Measurements from ENCODE around the gene TRMT112.

The TRMT112 gene

GRCh38 chr11:64317325-64317960 lies at the start of gene TRMT112:
Gene TRMT112, minus strand, starts transcription at chr11:64317559. Its CDS starts 33 bp downstream, at chr11:64317526.
- peak; percentile 96 for DNase-seq

- no peak for DNase-seq
Observed at GRCh38 chr11:64366751-64367150, 49.4 kb upstream of the TRMT112 start.

- DNase-seq, result no peak
Observed at GRCh38 chr11:64364911-64365310, 47.6 kb upstream of the TRMT112 start.

DNA sequence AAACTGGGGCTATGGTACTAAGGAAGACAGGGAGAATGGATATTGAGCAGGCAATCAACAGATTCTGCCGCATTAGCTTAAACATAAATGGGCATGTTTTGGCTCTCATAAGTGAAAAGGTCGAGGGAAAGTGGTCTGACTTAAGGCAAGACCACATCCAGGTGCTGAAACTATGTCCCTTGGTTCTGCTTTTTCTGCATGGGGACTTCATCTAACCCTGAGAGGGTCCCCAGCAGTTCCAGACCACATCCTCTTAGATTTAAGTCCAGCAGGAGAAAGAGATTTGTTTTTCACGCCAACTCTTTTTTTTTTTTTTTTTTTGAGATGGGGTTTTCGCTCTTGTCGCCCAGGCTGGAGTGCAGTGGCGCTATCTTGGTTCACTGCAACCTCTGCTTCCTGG lies 47.1 kb upstream of the TRMT112 start:
- DNase-seq, result no peak

DNA sequence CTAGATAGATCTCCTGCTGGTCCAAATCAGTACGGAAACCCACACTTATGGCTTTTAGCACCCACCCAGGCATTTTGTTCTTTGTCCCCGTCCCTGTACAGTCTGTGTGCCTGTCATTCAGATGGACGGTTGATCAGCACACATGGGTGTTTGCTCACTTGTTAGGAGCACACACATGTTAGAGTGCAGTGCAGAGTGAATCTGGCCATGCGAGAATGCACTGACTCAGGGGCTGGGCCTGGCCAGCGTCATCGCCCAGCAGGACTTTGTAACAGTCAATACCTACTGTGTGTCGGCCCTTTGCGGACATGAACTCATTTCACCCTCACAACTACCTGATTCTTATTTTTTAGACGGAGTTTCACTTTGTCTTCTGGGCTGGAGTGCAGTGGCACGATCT lies 45.0 kb upstream of the TRMT112 start:
- DNase-seq, result no peak

GRCh38 chr11:64361659-64362058 lies 44.3 kb upstream of the TRMT112 start:
- no peak for DNase-seq

DNA sequence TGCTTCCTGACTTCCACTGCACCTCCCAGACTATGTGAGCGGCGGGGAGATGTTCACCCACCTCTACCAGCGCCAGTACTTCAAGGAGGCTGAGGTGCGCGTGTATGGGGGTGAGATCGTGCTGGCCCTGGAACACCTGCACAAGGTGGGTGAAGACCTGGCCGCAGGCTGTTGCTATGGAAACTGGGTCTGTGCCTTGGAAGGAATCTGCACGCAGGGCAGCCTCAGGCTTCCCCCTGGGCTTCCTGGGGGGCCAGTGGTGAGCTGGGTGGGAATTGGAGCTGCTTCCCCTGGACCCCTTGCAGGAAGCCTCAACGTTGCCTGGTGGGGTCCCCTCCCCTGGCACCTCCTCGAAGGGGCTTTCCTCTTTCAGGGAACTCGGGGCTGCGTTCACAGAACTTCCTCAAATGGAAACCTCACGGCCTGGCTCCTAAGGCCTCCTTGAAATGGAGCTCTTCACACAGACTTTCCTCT lies 43.1 kb upstream of the TRMT112 start:
- DNase-seq, result no peak

GRCh38 chr11:64359712-64360445 lies 42.5 kb upstream of the TRMT112 start:
- DNase-seq, result no peak

- peak; percentile 73 for DNase-seq
Observed at GRCh38 chr11:64358907-64359711, 41.8 kb upstream of the TRMT112 start, which contains the start of gene RPS6KA4. Gene RPS6KA4, plus strand, starts transcription at chr11:64359162. Its CDS starts 74 bp downstream, at chr11:64359236.

- DNase-seq, result no peak
Observed at GRCh38 chr11:64358536-64358906, 41.2 kb upstream of the TRMT112 start.

GRCh38 chr11:64357904-64358535 lies 40.7 kb upstream of the TRMT112 start:
- DNase-seq, result no peak

DNA sequence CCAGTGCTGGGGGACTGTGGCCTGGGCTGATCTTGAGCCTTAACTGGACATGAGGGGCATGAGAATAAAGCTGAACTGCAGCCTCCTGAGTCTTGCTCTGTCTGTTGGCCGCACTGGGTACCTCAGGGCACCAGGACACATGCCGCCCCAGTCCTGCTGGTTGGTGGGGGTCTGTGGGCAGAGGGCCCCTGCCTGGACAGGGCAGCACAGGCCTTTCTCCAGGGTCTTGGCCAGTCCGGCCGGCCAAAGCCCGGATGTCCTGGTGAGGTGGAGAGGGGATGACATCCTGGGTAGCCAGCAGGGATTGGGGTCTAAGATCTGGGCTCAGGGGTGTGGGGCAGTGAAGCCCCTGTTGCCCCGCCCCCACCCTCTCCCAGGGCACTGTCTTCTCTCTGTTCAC lies 40.1 kb upstream of the TRMT112 start:
- DNase-seq, result no peak

- DNase-seq, result no peak
Observed at GRCh38 chr11:64356498-64357411, 39.4 kb upstream of the TRMT112 start.

DNA sequence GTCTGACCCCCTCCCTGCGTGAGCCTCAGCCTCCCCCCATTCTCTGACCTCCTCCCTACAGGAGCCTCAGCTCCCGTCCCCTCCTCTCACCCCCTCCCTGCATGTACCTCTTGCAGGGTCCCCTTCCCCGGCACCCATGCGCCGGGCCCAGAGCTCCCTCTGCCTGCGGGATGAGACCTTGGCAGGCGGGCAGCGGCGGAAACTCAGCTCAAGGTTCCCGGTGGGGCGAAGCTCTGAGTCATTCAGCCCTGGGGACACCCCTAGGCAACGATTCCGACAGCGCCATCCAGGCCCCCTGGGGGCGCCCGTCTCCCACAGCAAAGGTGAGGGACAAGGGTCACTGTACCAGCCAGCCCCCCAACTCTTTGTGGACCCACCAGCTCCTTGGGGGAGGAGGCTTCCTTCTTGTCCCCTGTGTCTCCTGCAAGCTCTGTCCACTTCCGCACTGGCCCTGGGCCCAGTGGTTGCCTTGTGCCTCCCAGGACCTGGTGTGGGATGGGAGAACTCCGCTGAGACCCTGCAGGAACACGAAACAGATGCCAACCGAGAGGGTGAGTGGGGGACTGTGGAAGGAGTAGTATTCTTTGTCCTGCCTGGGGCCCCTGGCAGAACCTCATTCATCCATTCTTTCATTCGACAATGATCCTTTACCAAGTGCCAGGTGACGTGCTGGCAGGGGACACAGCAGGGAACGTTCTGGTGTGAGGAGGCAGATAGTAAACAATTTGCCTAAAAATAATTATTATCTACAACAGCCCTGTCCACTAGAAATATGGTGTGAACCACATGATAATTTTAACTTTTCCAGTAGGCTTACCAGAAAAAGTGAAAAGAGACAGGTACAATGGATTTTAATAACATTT lies 38.0 kb upstream of the TRMT112 start:
- DNase-seq, result peak; percentile 76

- DNase-seq, result no peak
Observed at GRCh38 chr11:64353715-64354506, 36.6 kb upstream of the TRMT112 start.

- DNase-seq, result no peak
Observed at GRCh38 chr11:64352995-64353714, 35.8 kb upstream of the TRMT112 start.

DNA sequence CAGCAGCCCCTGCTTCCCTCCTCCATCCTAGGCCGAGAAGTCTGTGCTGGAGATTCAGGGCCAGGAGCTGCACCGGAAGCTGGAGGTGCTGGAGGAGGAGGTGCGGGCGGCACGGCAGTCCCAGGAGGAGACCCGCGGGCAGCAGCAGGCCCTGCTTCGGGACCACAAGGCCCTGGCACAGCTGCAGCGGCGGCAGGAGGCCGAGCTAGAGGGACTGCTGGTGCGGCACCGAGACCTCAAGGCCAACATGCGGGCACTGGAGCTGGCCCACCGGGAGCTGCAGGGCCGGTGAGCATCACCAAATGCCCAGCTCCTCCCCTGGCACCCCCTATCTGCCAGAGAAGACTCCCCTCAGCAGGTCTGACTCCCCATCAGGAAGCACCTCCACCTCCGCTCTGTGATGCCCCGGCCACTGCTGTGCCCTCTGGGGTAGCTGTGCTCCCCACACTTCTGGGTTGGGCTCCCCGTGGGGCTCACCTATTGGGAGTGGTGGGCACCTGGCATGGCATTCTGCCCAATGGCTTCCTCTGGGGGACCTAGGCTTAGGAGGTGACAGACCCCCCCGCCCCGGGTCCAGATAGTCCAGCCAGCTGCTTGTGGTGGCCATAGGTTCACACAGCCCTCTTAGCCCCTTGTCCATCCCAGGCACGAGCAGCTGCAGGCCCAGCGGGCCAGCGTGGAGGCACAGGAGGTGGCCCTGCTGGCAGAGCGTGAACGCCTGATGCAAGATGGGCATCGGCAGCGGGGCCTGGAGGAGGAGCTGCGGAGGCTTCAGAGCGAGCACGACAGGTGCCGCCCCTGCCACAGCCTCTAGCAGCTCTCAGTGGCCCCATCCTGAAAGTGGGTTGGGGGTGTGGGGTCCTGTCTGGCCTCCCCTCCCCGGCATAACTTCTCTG lies 35.0 kb upstream of the TRMT112 start:
- no peak for DNase-seq

DNA sequence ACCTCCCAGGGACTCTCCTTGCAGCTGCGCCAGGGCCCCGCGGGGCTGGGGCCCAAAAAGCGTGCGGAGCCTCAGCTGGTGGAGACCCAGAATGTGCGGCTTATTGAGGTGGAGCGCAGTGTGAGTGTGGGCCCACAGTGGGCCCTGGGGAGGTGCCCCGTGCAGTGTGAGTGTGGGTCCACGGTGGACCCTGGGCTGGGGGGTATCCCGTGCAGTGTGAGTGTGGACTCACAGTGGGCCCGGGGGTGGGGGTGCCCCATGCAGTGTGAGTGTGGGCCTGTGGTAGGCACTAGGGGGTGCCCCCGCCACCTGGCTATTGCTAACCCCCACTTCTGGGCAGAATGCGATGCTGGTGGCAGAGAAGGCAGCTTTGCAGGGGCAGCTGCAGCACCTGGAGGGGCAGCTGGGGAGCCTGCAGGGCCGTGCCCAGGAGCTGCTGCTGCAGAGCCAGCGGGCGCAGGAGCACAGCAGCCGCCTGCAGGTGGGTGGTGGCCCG lies 33.8 kb upstream of the TRMT112 start:
- DNase-seq, result no peak
